Heart left ventricle (tissue), 16 donors: ENCODE data around the gene ZCCHC7. TPM values are rescaled to one million over a fixed set of nuclear protein-coding genes. Genes with fewer than 3 reads are reported as not detected.
A peak's percentile ranks its signal among the peaks of the same experiment; 100 is the strongest.

Experiments
- ATAC-seq, 4 donors: fragments of 200-7000 bp; cut with Tn5 transposase; one replicate each; pipeline ENCODE4 v1.9.1; 2020 to 2022; ENCODE audit warnings: moderate library complexity in 4 of 4, mild to moderate bottlenecking in 3 of 4, moderate number of reproducible peaks in 1 of 4
- DNase-seq, 5 donors: peaks; one replicate each; pipeline ENCODE4 v3.0.0-alpha.2; 2020
- H3K27ac ChIP-seq, 12 donors: fragments of 200-600 bp; sonication (generic) in 4 of 12; one replicate each; pipeline versions ENCODE4 v1.5.0 to v1.8.0; 2016 to 2022; ENCODE audit warnings: mild to moderate bottlenecking in 2 of 12
- H3K27me3 ChIP-seq, 9 donors: fragments of 200-600 bp; sonication (generic) in 2 of 9; one replicate each; pipeline versions ENCODE4 v1.5.1 to v1.8.0; 2016 to 2022; ENCODE audit warnings: mild to moderate bottlenecking in 3 of 9
- H3K36me3 ChIP-seq, 9 donors: fragments of 200-600 bp; sonication (generic) in 2 of 9; one replicate each; pipeline versions ENCODE4 v1.5.0 to v1.8.0; 2018 to 2022; ENCODE audit warnings: mild to moderate bottlenecking in 2 of 9
- H3K4me1 ChIP-seq, 12 donors: fragments of 200-600 bp; sonication (generic) in 4 of 12; one replicate each; pipeline versions ENCODE4 v1.5.0 to v1.8.0; 2016 to 2022; ENCODE audit warnings: mild to moderate bottlenecking in 3 of 12
- H3K4me3 ChIP-seq, 12 donors: fragments of 200-600 bp; sonication (generic) in 4 of 12; one replicate each; pipeline versions ENCODE4 v1.5.0 to v1.8.0; 2017 to 2022; ENCODE audit warnings: mild to moderate bottlenecking in 9 of 12, moderate library complexity in 4 of 12
- H3K9me3 ChIP-seq, 12 donors: fragments of 200-600 bp; sonication (generic) in 4 of 12; one replicate each; pipeline versions ENCODE4 v1.5.0 to v1.8.0; 2016 to 2022; ENCODE audit warnings: mild to moderate bottlenecking in 1 of 12
- POLR2A ChIP-seq, 2 donors: fragments of 450-650 bp; IDR thresholded peaks; one replicate each; pipeline ENCODE4 v1.6.1; 2017; ENCODE audit warnings: antibody characterized with exemption in 2 of 2, mild to moderate bottlenecking in 2 of 2, moderate library complexity in 2 of 2
- WGBS, 4 donors: extraction: QIAGEN DNeasy Blood & Tissue Kit in 2 of 4; methylation state at CpG; one replicate each; pipeline versions ENCODE4 v1.1.5 to v1.1.7; 2013 to 2018; 5-methylcytosine and 5-hydroxymethylcytosine counted together
- intact Hi-C, 10 donors: fragments of 100-400 bp; cut with DNase I; formaldehyde crosslinking; loops; one replicate each; pipeline versions ENCODE4 v1.11.1 to v1.14.2; 2022
- polyA plus RNA-seq, 2 donors: library from polyadenylated mRNA; stranded (reverse); fragments of 200-250 nt; gene quantifications; one replicate each; pipeline ENCODE4 v1.2.3, GENCODE V29; 2013
- total RNA-seq, 9 donors: library from RNA; depleted of rRNA in 2 of 9; stranded (reverse); fragments of >200 nt in 2 of 9; fragmentation: NEBNext Ultra II Directional in 3 of 9; extraction: Animal tissue kit (Norgen Biotek cat#: 25700) in 3 of 9; gene quantifications; one replicate each; pipeline versions ENCODE4 v1.1.0 to v1.2.4, GENCODE V29; 2016 to 2023
- TF ChIP-seq, protein P1 (sequence below), 12 donors: fragments of 200-600 bp; sonication (generic) in 4 of 12; IDR thresholded peaks; one replicate each; pipeline versions ENCODE4 v1.5.0 to v1.8.0; 2018 to 2022; ENCODE audit warnings: antibody characterized with exemption in 12 of 12, mild to moderate bottlenecking in 5 of 12
- donor health status: ischemic (EF 13 %, LVEDD 7.1; RV severe dilation, severe dysfunction).
- donor health status: healthy with polysubstance abuse.
- donor health status: DM: no; HTN: yes; CAD: no.
- donor health status: DM: no; HTN: no; CAD: no.
- donor health status: ischemic (EF 25% LVEDD 6.9; RV normal size, moderate dysfunction).
- donor health status: ischemic (EF 25% LVEDD 5.7; RV mildly dilated, moderate dysfunction).
- donor health status: healthy.
- donor health status: DM: yes; HTN: yes; CAD: no.
- donor health status: ischemic (EF 35%, LVEDD 5.7; RV mildly dilated, moderate dysfunction).
- donor health status: nonischemic (EF 11% LVEDD 7.7; RV severe dilation, severe dysfunction).
- donor health status: DM: yes; HTN: yes; CAD: no.
- donor health status: PGD.
- donor health status: ischemic (EF 29% LVEDD 5.4; RV normal size, mild dysfunction).
- donor health status: nonischemic (EF 23%, LVEDD 6.1; RV moderate dilation, normal function).

The ZCCHC7 gene
- total and polyA plus RNA-seq, 11 donors, result 3.5 to 14.8 (median 8.4) TPM

DNA sequence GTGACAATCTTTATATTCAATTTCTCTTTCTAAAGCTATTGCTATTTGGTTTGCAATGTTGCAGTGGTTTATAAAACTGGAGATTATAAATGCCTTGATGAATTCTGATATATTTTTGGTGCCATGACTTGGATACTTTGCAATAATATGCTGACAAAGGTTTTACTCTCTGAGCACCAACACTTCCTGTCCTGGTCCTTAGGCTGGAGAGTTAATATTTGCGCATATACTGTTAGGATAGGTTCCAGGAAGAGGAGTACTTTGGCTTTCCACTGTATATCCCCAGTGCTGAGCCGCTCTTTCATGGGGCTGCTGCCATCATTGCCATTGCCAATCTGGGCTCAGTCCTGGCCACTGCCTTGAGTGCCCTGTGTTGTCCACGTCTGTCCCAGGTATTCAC is 139.6 kb downstream of the ZCCHC7 start:
- intact Hi-C loops, result loop anchor here in 6 of 10 donors (5.0 to 10.0 kb wide), 4 partner anchors 263 to 388 kb away; no protein-coding TSS in a partner anchor

DNA sequence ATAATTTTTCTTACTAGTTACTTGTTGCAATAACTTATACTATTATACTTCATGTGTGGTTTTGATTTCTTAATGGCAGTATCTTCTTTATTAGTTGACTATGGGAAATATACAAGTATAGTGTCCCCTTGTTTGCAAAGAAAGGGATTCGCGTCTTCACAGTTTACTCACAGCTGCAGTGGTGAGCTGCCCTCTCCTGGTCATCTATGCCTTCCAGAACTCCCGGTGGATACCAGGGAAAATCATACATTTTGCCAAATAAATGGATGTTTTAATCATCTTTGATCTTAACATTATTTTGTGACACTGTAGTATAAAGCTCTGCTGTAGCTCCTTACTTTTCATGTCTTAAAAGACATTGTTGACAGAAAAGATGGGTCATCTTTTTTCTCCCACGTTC is 142.0 kb downstream of the ZCCHC7 start:
- no peaks in the 10 kb centered on the region for H3K36me3 ChIP-seq
- intact Hi-C loops, result loop anchor here in 5 of 10 donors (5.0 to 10.0 kb wide), 3 partner anchors 265 to 390 kb away; no protein-coding TSS in a partner anchor
- TF ChIP-seq, protein P1, sequence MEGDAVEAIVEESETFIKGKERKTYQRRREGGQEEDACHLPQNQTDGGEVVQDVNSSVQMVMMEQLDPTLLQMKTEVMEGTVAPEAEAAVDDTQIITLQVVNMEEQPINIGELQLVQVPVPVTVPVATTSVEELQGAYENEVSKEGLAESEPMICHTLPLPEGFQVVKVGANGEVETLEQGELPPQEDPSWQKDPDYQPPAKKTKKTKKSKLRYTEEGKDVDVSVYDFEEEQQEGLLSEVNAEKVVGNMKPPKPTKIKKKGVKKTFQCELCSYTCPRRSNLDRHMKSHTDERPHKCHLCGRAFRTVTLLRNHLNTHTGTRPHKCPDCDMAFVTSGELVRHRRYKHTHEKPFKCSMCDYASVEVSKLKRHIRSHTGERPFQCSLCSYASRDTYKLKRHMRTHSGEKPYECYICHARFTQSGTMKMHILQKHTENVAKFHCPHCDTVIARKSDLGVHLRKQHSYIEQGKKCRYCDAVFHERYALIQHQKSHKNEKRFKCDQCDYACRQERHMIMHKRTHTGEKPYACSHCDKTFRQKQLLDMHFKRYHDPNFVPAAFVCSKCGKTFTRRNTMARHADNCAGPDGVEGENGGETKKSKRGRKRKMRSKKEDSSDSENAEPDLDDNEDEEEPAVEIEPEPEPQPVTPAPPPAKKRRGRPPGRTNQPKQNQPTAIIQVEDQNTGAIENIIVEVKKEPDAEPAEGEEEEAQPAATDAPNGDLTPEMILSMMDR (IDR thresholded peaks at IDR 0.05), result peak in 11 of 12 donors; percentile 10 to 53 (median 35)
- TF ChIP-seq POLR2A (IDR thresholded peaks at IDR 0.05), result no peak
- H3K4me3 ChIP-seq, result no peak overlapping the region
- ATAC-seq, result no peak
- 67 to 82% (median 73%) methylated on average over 4 of the region's 4 CpGs for WGBS, 4 donors
- no peaks in the 10 kb centered on the region for H3K4me1 ChIP-seq
- DNase-seq, result no peak
- no peaks in the 10 kb centered on the region for H3K27me3 ChIP-seq
- no peaks in the 10 kb centered on the region for H3K9me3 ChIP-seq
- H3K27ac ChIP-seq, result no peak overlapping the region

More for the DNA sequence above, 139.6 kb downstream of the ZCCHC7 start:
- 92 to 98% (median 97%) methylated on average over 3 of the region's 3 CpGs for WGBS, 4 donors
- no peaks in the 10 kb centered on the region for H3K4me1 ChIP-seq
- no peak overlapping the region for H3K4me3 ChIP-seq
- H3K36me3 ChIP-seq, result no peaks in the 10 kb centered on the region
- H3K27ac ChIP-seq, result no peak overlapping the region
- no peaks in the 10 kb centered on the region for H3K27me3 ChIP-seq
- H3K9me3 ChIP-seq, result no peaks in the 10 kb centered on the region
- ATAC-seq, result no peak
- no peak for TF ChIP-seq POLR2A (IDR thresholded peaks at IDR 0.05)
- TF ChIP-seq, protein P1 (IDR thresholded peaks at IDR 0.05), result no peak
- DNase-seq, result no peak

DNA sequence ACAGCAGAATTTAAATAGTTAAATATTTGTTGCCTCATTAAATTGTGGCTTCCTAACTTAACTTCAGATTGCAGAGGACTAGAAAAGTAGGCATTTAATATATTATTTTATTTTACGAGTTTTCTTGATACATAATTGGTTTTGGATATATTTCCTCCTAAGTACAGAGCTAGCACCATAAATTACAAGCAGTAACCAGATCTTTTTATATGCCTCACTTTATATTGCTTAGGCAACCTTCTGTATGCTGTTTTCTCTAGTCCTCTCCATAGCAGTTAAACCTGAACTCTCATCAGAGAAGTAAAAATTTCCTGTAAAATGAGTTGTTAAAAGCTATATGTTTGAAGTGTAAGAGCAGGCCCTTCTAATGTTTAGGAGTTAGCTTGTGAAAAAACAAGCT is 144.2 kb downstream of the ZCCHC7 start:
- no peak for DNase-seq
- no peaks in the 10 kb centered on the region for H3K27me3 ChIP-seq
- no peaks in the 10 kb centered on the region for H3K4me1 ChIP-seq
- TF ChIP-seq POLR2A (IDR thresholded peaks at IDR 0.05), result no peak
- TF ChIP-seq, protein P1 (IDR thresholded peaks at IDR 0.05), result no peak
- 84 to 93% (median 91%) methylated on average over 1 of the region's 1 CpG for WGBS, 4 donors
- no peaks in the 10 kb centered on the region for H3K36me3 ChIP-seq
- no peaks in the 10 kb centered on the region for H3K9me3 ChIP-seq
- no peak overlapping the region for H3K4me3 ChIP-seq
- no peak overlapping the region for H3K27ac ChIP-seq
- intact Hi-C loops, result loop anchor here in 5 of 10 donors (5.0 to 10.0 kb wide), 3 partner anchors 267 to 392 kb away; no protein-coding TSS in a partner anchor
- ATAC-seq, result no peak

DNA sequence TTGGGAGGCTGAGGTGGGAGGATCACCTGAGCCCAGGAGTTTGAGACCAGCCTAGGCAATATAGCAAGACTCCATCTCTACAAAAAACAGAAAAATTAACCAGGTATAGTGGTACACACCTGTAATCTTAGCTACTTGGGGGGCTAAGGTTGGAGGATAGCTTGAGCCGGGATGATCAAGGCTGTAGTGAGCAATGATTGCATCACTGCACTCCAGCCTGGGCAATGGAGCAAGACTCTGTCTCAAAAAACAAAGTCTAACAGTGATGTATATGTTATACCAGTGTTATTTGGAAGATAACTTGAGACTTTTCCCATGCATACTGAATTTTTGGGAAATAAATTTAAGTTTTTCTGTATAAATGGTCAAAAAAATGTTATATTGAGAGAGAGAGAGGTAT is 146.3 kb downstream of the ZCCHC7 start:
- intact Hi-C loops, result loop anchor here in 3 of 10 donors (5.0 to 10.0 kb wide), 2 partner anchors 272 to 394 kb away; no protein-coding TSS in a partner anchor

More for the DNA sequence above, 146.3 kb downstream of the ZCCHC7 start:
- Histone ChIP-seq H3K4me3 (no peak overlapping the region), H3K27ac (no peak overlapping the region), H3K36me3 (no peaks in the 10 kb centered on the region), H3K9me3 (no peaks in the 10 kb centered on the region), H3K27me3 (no peaks in the 10 kb centered on the region), H3K4me1 (no peaks in the 10 kb centered on the region)
- 96 to 100% (median 99%) methylated on average over 1 of the region's 1 CpG for WGBS, 4 donors
- no peak for ATAC-seq
- TF ChIP-seq POLR2A (IDR thresholded peaks at IDR 0.05), result no peak
- TF ChIP-seq, protein P1 (IDR thresholded peaks at IDR 0.05), result no peak
- DNase-seq, result no peak
